DND-41 (cell line): Measurements from ENCODE around the gene RPS6KC1.
A peak's percentile ranks its signal among the peaks of the same experiment; 100 is the strongest.

ENCODE experiments used
- ATAC-seq: fragments of 200-7000 bp; cut with Tn5 transposase; 3 replicates; pipeline ENCODE4 v1.9.1; 2021; ENCODE audit warnings: low read depth; ENCODE audit not compliant: insufficient read depth
- DNase-seq: peaks from one replicate; pipeline ENCODE4 v3.0.0-alpha.2; 2020
- H2AFZ ChIP-seq: 2 replicates; pipeline ENCODE4 v1.6.0; 2012; ENCODE audit warnings: low read depth, low read length
- H3K27ac ChIP-seq: 2 replicates; pipeline ENCODE4 v1.5.1; 2012; ENCODE audit warnings: low read length, inconsistent platforms
- H3K27me3 ChIP-seq: fragments of 200-600 bp; sonication (generic); 2 replicates; pipeline ENCODE4 v1.6.0; 2012; ENCODE audit warnings: low read length, mild to moderate bottlenecking, inconsistent platforms; ENCODE audit not compliant: insufficient read depth, poor library complexity
- H3K36me3 ChIP-seq: 2 replicates; pipeline ENCODE4 v1.5.1; 2012; ENCODE audit warnings: low read length, inconsistent platforms; ENCODE audit not compliant: insufficient read depth
- H3K4me1 ChIP-seq: 2 replicates; pipeline ENCODE4 v1.5.1; 2012; ENCODE audit warnings: mild to moderate bottlenecking, low read length; ENCODE audit not compliant: insufficient read depth
- H3K4me2 ChIP-seq: 2 replicates; pipeline ENCODE4 v1.6.0; 2012; ENCODE audit warnings: mild to moderate bottlenecking, moderate library complexity, low read length, inconsistent platforms; ENCODE audit not compliant: insufficient read depth
- H3K4me3 ChIP-seq, 2 experiments: fragments of 200-600 bp in 1 of 2; shearing (Covaris generic) in 1 of 2; 2 replicates each; pipeline ENCODE4 v1.5.1; 2012 to 2016; ENCODE audit warnings: inconsistent platforms in 2 of 2, low read length in 2 of 2, mild to moderate bottlenecking in 2 of 2, low read depth in 1 of 2, moderate library complexity in 1 of 2
- H3K79me2 ChIP-seq: 2 replicates; pipeline ENCODE4 v1.6.0; 2012; ENCODE audit warnings: low read length, inconsistent platforms; ENCODE audit not compliant: insufficient read depth
- H3K9ac ChIP-seq: 2 replicates; pipeline ENCODE4 v1.6.0; 2012; ENCODE audit warnings: low read depth, mild to moderate bottlenecking, inconsistent platforms, low read length, moderate library complexity
- H3K9me3 ChIP-seq: 2 replicates; pipeline ENCODE4 v1.5.1; 2012; ENCODE audit warnings: low read length, moderate library complexity, mild to moderate bottlenecking, inconsistent platforms; ENCODE audit not compliant: insufficient read depth, severe bottlenecking
- H4K20me1 ChIP-seq: 2 replicates; pipeline ENCODE4 v1.6.0; 2012; ENCODE audit warnings: low read length; ENCODE audit not compliant: insufficient read depth
- CTCF ChIP-seq: IDR thresholded peaks from 2 replicates; pipeline ENCODE4 v1.5.1; 2012; ENCODE audit warnings: borderline replicate concordance, low read length, moderate library complexity, mild to moderate bottlenecking; ENCODE audit not compliant: poor library complexity, severe bottlenecking; ENCODE audit errors: extremely low read depth
- EZH2 ChIP-seq: IDR thresholded peaks from 3 replicates; pipeline ENCODE4 v1.6.1; 2012; ENCODE audit warnings: borderline replicate concordance, low read depth, mild to moderate bottlenecking, moderate library complexity, low read length, inconsistent platforms; ENCODE audit not compliant: severe bottlenecking

The RPS6KC1 gene

GRCh38 chr1:213051127-213051880, at the start of gene RPS6KC1:
TSS of gene RPS6KC1 (plus strand) at chr1:213051241. CDS start at chr1:213051405, 164 bp downstream.
- Histone ChIP-seq H3K9ac (peak within 1 kb of the TSS; percentile 65), H3K4me2 (peak within 1 kb of the TSS; percentile 92), H3K4me3 (peak within 1 kb of the TSS; percentile 56 to 86), H3K79me2 (peaks cover 16% of the 10 kb centered on the region), H3K27me3 (no peaks in the 10 kb centered on the region), H3K36me3 (no peaks in the 10 kb centered on the region), H3K4me1 (peaks cover 31% of the 10 kb centered on the region), H3K9me3 (peaks cover 8% of the 10 kb centered on the region), H2AFZ (peak within 1 kb of the TSS; percentile 98), H3K27ac (peak within 1 kb of the TSS; percentile 68), H4K20me1 (peaks cover 2% of the 10 kb centered on the region; the same call in 1 of the 2 replicates)
- DNase-seq (peak; percentile 86), ATAC-seq (peak; percentile 98)
- TF ChIP-seq CTCF (peak; percentile 36), EZH2 (no peak)

GRCh38 chr1:213003256-213003655, 47.8 kb upstream of the RPS6KC1 start:
- Histone ChIP-seq H3K9me3 (no peaks in the 10 kb centered on the region), H3K4me2 (no peak overlapping the region), H3K27me3 (no peaks in the 10 kb centered on the region), H4K20me1 (no peaks in the 10 kb centered on the region), H3K4me1 (no peaks in the 10 kb centered on the region), H2AFZ (no peak overlapping the region), H3K4me3 (no peak overlapping the region), H3K27ac (no peak overlapping the region), H3K36me3 (peaks cover 62% of the 10 kb centered on the region), H3K79me2 (no peaks in the 10 kb centered on the region), H3K9ac (no peak overlapping the region)
- no peak for TF ChIP-seq EZH2
- TF ChIP-seq CTCF, result no peak
- ATAC-seq (no peak), DNase-seq (no peak)

- no peak overlapping the region for H3K4me3 ChIP-seq
- H3K4me2 ChIP-seq, result no peak overlapping the region
- H2AFZ ChIP-seq, result no peak overlapping the region
- H3K27me3 ChIP-seq, result no peaks in the 10 kb centered on the region
- ATAC-seq, result peak; percentile 66; the same call in 1 of the 3 replicates
- no peaks in the 10 kb centered on the region for H4K20me1 ChIP-seq
- H3K9ac ChIP-seq, result no peak overlapping the region
- peaks cover 76% of the 10 kb centered on the region for H3K36me3 ChIP-seq
- H3K79me2 ChIP-seq, result peaks cover 41% of the 10 kb centered on the region
- no peak overlapping the region for H3K27ac ChIP-seq
- DNase-seq, result no peak
- no peak for TF ChIP-seq EZH2
- no peak for TF ChIP-seq CTCF
- H3K4me1 ChIP-seq, result peaks cover 7% of the 10 kb centered on the region
- H3K9me3 ChIP-seq, result no peaks in the 10 kb centered on the region
Measured at GRCh38 chr1:213008564-213008963, 42.5 kb upstream of the RPS6KC1 start.
